HEK293 (cell line): ENCODE measurements around the gene BTBD19.

ENCODE experiments used
- CTCF ChIA-PET: fragments of 350-600 bp; formaldehyde crosslinking; extraction: SDS; loops from one replicate; lab custom pipeline; 2021; ENCODE audit warnings: antibody characterized with exemption; lab: Yijun Ruan, JAX
- POLR2A ChIA-PET: fragments of 300-600 bp; formaldehyde crosslinking; extraction: SDS; loops from one replicate; lab custom pipeline; 2020; ENCODE audit warnings: antibody characterized with exemption, inconsistent platforms; lab: Yijun Ruan, JAX
- H3K27ac ChIP-seq: fragments of 200-500 bp; sonication (Bioruptor generic); 2 replicates; pipeline ENCODE4 v1.5.1; 2014; ENCODE audit warnings: low read depth, low read length, control low read depth, inconsistent platforms; ENCODE audit errors: extremely low read depth
- H3K36me3 ChIP-seq, 2 experiments: fragments of 200-500 bp in 1 of 2; sonication (Bioruptor generic) in 1 of 2; 1 replicate in 1 of 2; 2 replicates in 1 of 2; pipeline ENCODE4 v1.5.1; 2014 to 2017; ENCODE audit warnings: inconsistent platforms in 2 of 2, low read length in 2 of 2; ENCODE audit not compliant: control insufficient read depth in 2 of 2, insufficient read depth in 1 of 2
- H3K4me1 ChIP-seq: fragments of 200-500 bp; sonication (Bioruptor generic); 2 replicates; pipeline ENCODE4 v1.5.1; 2014; ENCODE audit warnings: mild to moderate bottlenecking, low read length, inconsistent platforms; ENCODE audit not compliant: control insufficient read depth, insufficient read depth
- H3K4me3 ChIP-seq: 2 replicates; pipeline ENCODE4 v1.5.1; 2011; ENCODE audit warnings: low read depth, mild to moderate bottlenecking, control low read depth, low read length, moderate library complexity
- H3K9me3 ChIP-seq: fragments of 200-500 bp; sonication (Bioruptor generic); 2 replicates; pipeline ENCODE4 v1.5.1; 2014; ENCODE audit warnings: low read depth, low read length, inconsistent platforms; ENCODE audit not compliant: control insufficient read depth, insufficient read depth
- GLIS2 ChIP-seq: fragments of 450-650 bp; formaldehyde crosslinking; IDR thresholded peaks from 2 replicates; pipeline ENCODE4 v1.5.1; 2016; ENCODE audit warnings: missing biosample characterization, missing genetic modification characterization
- HOXA7 ChIP-seq: sonication (generic); formaldehyde crosslinking; IDR thresholded peaks from 2 replicates; pipeline ENCODE4 v1.8.1; 2022; ENCODE audit warnings: missing genetic modification reagents, borderline replicate concordance
- OVOL3 ChIP-seq: fragments of 450-650 bp; formaldehyde crosslinking; IDR thresholded peaks from 2 replicates; pipeline ENCODE4 v1.5.1; 2016; ENCODE audit warnings: missing biosample characterization, missing genetic modification characterization
- PRDM1 ChIP-seq: fragments of 450-650 bp; formaldehyde crosslinking; IDR thresholded peaks from 2 replicates; pipeline ENCODE4; 2016; ENCODE audit warnings: missing biosample characterization, missing genetic modification characterization
- REPIN1 ChIP-seq: fragments of 450-650 bp; formaldehyde crosslinking; IDR thresholded peaks from 2 replicates; pipeline ENCODE4 v1.5.1; 2017; ENCODE audit warnings: missing biosample characterization, missing genetic modification characterization, low read depth
- YY2 ChIP-seq: fragments of 450-650 bp; formaldehyde crosslinking; IDR thresholded peaks from 2 replicates; pipeline ENCODE4 v1.5.1; 2016; ENCODE audit warnings: missing biosample characterization, missing genetic modification characterization
- ZFP41 ChIP-seq: fragments of 450-650 bp; formaldehyde crosslinking; IDR thresholded peaks from 2 replicates; pipeline ENCODE4 v1.5.1; 2016; ENCODE audit warnings: missing biosample characterization, missing genetic modification characterization, borderline replicate concordance
- ZNF24 ChIP-seq: fragments of 450-650 bp; formaldehyde crosslinking; IDR thresholded peaks from 2 replicates; pipeline ENCODE4 v1.5.1; 2016; ENCODE audit warnings: missing biosample characterization, missing genetic modification characterization
- ZNF292 ChIP-seq: fragments of 450-650 bp; formaldehyde crosslinking; IDR thresholded peaks from 2 replicates; pipeline ENCODE4 v1.5.1; 2016; ENCODE audit warnings: low read depth, missing biosample characterization, missing genetic modification characterization, borderline replicate concordance
- ZNF660 ChIP-seq: fragments of 450-650 bp; IDR thresholded peaks from 2 replicates; pipeline ENCODE4 v1.5.1; 2018; ENCODE audit warnings: missing biosample characterization, mild to moderate bottlenecking, missing genetic modification characterization
- ZSCAN16 ChIP-seq: fragments of 450-650 bp; formaldehyde crosslinking; IDR thresholded peaks from 2 replicates; pipeline ENCODE4 v1.5.1; 2016; ENCODE audit warnings: missing biosample characterization, missing genetic modification characterization
- TF ChIP-seq, protein P1 (sequence below): fragments of 450-650 bp; formaldehyde crosslinking; IDR thresholded peaks from 2 replicates; pipeline ENCODE4 v1.5.1; 2017; ENCODE audit warnings: missing biosample characterization, missing genetic modification characterization
- TF ChIP-seq, protein P2 (sequence below): fragments of 450-650 bp; formaldehyde crosslinking; IDR thresholded peaks from 2 replicates; pipeline ENCODE4 v1.5.1; 2016; ENCODE audit warnings: missing biosample characterization, missing genetic modification characterization
- TF ChIP-seq, protein P3 (sequence below): fragments of 450-650 bp; formaldehyde crosslinking; IDR thresholded peaks from 2 replicates; pipeline ENCODE4 v1.5.1; 2016; ENCODE audit warnings: missing biosample characterization, missing genetic modification characterization
- TF ChIP-seq, protein P4 (sequence below): fragments of 450-650 bp; formaldehyde crosslinking; IDR thresholded peaks from 2 replicates; pipeline ENCODE4 v1.5.1; 2017; ENCODE audit warnings: missing biosample characterization, missing genetic modification characterization
- TF ChIP-seq, protein P5 (sequence below): fragments of 450-650 bp; formaldehyde crosslinking; IDR thresholded peaks from 2 replicates; pipeline ENCODE4 v1.5.1; 2016; ENCODE audit warnings: missing biosample characterization, missing genetic modification characterization
- TF ChIP-seq, protein P6 (sequence below): fragments of 450-650 bp; formaldehyde crosslinking; optimal IDR thresholded peaks from 2 replicates; pipeline ENCODE3; 2016; ENCODE audit warnings: missing biosample characterization, mild to moderate bottlenecking, missing genetic modification characterization

BTBD19 gene

DNA sequence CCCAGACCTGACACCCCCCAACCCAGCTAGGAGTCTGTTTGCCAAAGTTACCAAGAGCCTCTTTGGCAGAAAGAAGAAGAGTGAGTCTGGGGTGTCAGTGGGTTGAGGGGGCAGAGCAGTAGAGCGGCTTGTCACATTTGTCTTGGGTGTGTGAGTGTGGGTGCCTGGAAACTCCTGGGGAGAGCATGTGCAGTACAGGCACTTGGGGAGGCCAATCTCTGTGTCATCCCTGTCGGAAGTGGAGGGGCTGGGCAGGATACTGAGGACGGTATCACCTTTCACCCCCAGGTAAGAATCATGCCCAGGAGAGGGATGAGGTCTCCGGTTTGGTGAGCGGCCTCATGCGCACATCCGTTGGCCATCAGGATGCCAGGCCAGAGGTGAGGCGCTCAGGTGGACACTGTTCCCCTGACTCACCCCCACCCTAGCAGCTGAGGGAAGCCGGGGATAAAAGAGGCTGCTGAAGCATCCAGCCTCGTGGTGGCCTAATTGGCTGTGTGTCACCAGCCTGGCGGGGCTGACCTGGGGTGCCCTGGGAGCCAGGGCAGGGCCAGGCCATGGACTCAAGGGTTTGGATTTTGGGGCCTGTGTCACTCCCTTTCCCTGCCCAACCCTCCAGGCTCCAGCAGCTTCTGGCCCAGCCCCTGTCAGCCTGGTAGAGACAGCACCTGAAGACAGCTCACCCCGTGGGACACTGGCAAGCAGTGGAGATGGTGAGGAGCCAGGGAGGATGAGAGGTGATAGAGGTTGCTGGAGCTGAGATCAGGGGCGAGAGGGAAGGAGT lies 4.8 kb upstream of the BTBD19 start:
- ChIA-PET POLR2A (interaction anchor here (0.9 kb wide), 1 partner anchor 17 kb away, joined by 3 read pairs; no protein-coding TSS in a partner anchor), CTCF (interaction anchor here (0.6 kb wide), 2 partner anchors 72 to 499 kb away, joined by 4 read pairs; no protein-coding TSS in a partner anchor)
- H3K4me1 ChIP-seq, result peaks cover 10% of the 10 kb centered on the region
- no peaks in the 10 kb centered on the region for H3K9me3 ChIP-seq
- H3K36me3 ChIP-seq, result peaks cover 0 to 52% of the 10 kb centered on the region in 2 experiments; a peak in 1 of 3 replicates
- H3K4me3 ChIP-seq, result no peak overlapping the region
- TF ChIP-seq, protein P1, sequence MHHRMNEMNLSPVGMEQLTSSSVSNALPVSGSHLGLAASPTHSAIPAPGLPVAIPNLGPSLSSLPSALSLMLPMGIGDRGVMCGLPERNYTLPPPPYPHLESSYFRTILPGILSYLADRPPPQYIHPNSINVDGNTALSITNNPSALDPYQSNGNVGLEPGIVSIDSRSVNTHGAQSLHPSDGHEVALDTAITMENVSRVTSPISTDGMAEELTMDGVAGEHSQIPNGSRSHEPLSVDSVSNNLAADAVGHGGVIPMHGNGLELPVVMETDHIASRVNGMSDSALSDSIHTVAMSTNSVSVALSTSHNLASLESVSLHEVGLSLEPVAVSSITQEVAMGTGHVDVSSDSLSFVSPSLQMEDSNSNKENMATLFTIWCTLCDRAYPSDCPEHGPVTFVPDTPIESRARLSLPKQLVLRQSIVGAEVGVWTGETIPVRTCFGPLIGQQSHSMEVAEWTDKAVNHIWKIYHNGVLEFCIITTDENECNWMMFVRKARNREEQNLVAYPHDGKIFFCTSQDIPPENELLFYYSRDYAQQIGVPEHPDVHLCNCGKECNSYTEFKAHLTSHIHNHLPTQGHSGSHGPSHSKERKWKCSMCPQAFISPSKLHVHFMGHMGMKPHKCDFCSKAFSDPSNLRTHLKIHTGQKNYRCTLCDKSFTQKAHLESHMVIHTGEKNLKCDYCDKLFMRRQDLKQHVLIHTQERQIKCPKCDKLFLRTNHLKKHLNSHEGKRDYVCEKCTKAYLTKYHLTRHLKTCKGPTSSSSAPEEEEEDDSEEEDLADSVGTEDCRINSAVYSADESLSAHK, result peak; percentile 65
- TF ChIP-seq PRDM1, result no peak
- peak; percentile 30; the same call in 1 of the 2 replicates for TF ChIP-seq GLIS2
- TF ChIP-seq ZNF292 (tag by site-specific recombination), result no peak
- no peak for TF ChIP-seq ZNF660 (tag by site-specific recombination)
- TF ChIP-seq, protein P2, sequence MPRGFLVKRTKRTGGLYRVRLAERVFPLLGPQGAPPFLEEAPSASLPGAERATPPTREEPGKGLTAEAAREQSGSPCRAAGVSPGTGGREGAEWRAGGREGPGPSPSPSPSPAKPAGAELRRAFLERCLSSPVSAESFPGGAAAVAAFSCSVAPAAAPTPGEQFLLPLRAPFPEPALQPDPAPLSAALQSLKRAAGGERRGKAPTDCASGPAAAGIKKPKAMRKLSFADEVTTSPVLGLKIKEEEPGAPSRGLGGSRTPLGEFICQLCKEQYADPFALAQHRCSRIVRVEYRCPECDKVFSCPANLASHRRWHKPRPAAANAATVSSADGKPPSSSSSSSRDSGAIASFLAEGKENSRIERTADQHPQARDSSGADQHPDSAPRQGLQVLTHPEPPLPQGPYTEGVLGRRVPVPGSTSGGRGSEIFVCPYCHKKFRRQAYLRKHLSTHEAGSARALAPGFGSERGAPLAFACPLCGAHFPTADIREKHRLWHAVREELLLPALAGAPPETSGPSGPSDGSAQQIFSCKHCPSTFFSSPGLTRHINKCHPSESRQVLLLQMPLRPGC (tag by site-specific recombination), result no peak
- TF ChIP-seq OVOL3, result no peak
- TF ChIP-seq ZSCAN16 (tag by site-specific recombination), result no peak
- TF ChIP-seq, protein P3, sequence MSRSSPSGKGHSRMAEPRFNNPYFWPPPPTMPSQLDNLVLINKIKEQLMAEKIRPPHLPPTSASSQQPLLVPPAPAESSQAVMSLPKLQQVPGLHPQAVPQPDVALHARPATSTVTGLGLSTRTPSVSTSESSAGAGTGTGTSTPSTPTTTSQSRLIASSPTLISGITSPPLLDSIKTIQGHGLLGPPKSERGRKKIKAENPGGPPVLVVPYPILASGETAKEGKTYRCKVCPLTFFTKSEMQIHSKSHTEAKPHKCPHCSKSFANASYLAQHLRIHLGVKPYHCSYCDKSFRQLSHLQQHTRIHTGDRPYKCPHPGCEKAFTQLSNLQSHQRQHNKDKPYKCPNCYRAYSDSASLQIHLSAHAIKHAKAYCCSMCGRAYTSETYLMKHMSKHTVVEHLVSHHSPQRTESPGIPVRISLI (tag by site-specific recombination), result no peak
- TF ChIP-seq, protein P4, sequence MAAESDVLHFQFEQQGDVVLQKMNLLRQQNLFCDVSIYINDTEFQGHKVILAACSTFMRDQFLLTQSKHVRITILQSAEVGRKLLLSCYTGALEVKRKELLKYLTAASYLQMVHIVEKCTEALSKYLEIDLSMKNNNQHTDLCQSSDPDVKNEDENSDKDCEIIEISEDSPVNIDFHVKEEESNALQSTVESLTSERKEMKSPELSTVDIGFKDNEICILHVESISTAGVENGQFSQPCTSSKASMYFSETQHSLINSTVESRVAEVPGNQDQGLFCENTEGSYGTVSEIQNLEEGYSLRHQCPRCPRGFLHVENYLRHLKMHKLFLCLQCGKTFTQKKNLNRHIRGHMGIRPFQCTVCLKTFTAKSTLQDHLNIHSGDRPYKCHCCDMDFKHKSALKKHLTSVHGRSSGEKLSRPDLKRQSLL (tag by site-specific recombination), result no peak
- H3K27ac ChIP-seq, result no peak overlapping the region

DNA sequence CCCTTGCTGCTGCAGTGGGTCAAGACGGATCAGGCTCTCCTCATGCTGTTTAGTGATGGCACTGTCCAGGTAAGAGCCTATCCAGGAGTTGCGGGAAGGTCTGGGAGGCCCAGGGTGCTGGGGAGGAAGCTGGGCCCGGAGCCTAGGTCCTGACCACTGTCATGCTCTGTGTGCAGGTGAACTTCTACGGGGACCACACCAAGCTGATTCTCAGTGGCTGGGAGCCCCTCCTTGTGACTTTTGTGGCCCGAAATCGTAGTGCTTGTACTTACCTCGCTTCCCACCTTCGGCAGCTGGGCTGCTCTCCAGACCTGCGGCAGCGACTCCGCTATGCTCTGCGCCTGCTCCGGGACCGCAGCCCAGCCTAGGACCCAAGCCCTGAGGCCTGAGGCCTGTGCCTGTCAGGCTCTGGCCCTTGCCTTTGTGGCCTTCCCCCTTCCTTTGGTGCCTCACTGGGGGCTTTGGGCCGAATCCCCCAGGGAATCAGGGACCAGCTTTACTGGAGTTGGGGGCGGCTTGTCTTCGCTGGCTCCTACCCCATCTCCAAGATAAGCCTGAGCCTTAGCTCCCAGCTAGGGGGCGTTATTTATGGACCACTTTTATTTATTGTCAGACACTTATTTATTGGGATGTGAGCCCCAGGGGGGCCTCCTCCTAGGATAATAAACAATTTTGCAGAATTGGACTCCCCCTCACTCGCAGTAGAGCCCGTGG lies 2.9 kb upstream of the BTBD19 start:
- CTCF ChIA-PET, result interaction anchor here (0.6 to 1.0 kb wide), 2 partner anchors 16 to 38 kb away, joined by 3 read pairs; no protein-coding TSS in a partner anchor
- no peak overlapping the region for H3K27ac ChIP-seq
- TF ChIP-seq ZNF292 (tag by site-specific recombination), result no peak
- TF ChIP-seq, protein P5, sequence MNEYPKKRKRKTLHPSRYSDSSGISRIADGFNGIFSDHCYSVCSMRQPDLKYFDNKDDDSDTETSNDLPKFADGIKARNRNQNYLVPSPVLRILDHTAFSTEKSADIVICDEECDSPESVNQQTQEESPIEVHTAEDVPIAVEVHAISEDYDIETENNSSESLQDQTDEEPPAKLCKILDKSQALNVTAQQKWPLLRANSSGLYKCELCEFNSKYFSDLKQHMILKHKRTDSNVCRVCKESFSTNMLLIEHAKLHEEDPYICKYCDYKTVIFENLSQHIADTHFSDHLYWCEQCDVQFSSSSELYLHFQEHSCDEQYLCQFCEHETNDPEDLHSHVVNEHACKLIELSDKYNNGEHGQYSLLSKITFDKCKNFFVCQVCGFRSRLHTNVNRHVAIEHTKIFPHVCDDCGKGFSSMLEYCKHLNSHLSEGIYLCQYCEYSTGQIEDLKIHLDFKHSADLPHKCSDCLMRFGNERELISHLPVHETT (tag by site-specific recombination), result no peak
- TF ChIP-seq REPIN1 (tag by site-specific recombination), result no peak
- TF ChIP-seq HOXA7 (CRISPR knock-in tag), result no peak
- no peak for TF ChIP-seq ZNF24 (tag by site-specific recombination)
- no peak for TF ChIP-seq ZFP41 (tag by site-specific recombination)
- no peak for TF ChIP-seq GLIS2
- TF ChIP-seq, protein P6, sequence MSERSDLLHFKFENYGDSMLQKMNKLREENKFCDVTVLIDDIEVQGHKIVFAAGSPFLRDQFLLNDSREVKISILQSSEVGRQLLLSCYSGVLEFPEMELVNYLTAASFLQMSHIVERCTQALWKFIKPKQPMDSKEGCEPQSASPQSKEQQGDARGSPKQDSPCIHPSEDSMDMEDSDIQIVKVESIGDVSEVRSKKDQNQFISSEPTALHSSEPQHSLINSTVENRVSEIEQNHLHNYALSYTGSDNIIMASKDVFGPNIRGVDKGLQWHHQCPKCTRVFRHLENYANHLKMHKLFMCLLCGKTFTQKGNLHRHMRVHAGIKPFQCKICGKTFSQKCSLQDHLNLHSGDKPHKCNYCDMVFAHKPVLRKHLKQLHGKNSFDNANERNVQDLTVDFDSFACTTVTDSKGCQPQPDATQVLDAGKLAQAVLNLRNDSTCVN (tag by site-specific recombination), result no peak
- TF ChIP-seq YY2 (tag by site-specific recombination), result no peak

More for the DNA sequence above, 2.9 kb upstream of the BTBD19 start:
- Histone ChIP-seq H3K9me3 (no peaks in the 10 kb centered on the region), H3K4me3 (no peak overlapping the region), H3K36me3 (peaks cover 0 to 56% of the 10 kb centered on the region in 2 experiments; a peak in 1 of 3 replicates), H3K4me1 (peaks cover 19% of the 10 kb centered on the region)
- POLR2A ChIA-PET, result interaction anchor here (1.2 kb wide), 1 partner anchor 14 kb away, joined by 4 read pairs; no protein-coding TSS in a partner anchor
